K562 (cell line): ENCODE results near the gene GJA9. TPM values are rescaled to one million over a fixed set of nuclear protein-coding genes. Genes with fewer than 3 reads are reported as not detected.

Source experiments
- ASH1L ChIP-seq: fragments of 450-650 bp; IDR thresholded peaks from 2 replicates; pipeline ENCODE4 v1.6.1; 2018; ENCODE audit warnings: borderline replicate concordance, mild to moderate bottlenecking, low read depth; ENCODE audit not compliant: partially characterized antibody
- CEBPG ChIP-seq, 3 experiments: fragments of 200-800 bp in 1 of 3; sonication (Bioruptor generic) in 1 of 3; sonication (generic) in 1 of 3; formaldehyde crosslinking in 1 of 3; IDR thresholded peaks in 2 of 3; conservative IDR thresholded peaks in 1 of 3; 2 replicates each; pipeline versions ENCODE4 v1.6.1 to v1.8.0; 2016 to 2022; ENCODE audit warnings: missing compliant biosample characterization in 2 of 3, missing genetic modification characterization in 2 of 3, mild to moderate bottlenecking in 1 of 3, missing genetic modification reagents in 1 of 3
- ESRRA ChIP-seq: fragments of 450-650 bp; IDR thresholded peaks from 2 replicates; pipeline ENCODE4 v1.6.1; 2014; ENCODE audit warnings: low read depth, mild to moderate bottlenecking, moderate library complexity, borderline replicate concordance
- GATAD2B ChIP-seq: fragments of 450-650 bp; IDR thresholded peaks from 2 replicates; pipeline ENCODE4 v1.6.1; 2017; ENCODE audit warnings: mild to moderate bottlenecking, borderline replicate concordance
- JUN ChIP-seq, 2 experiments: sonication (generic) in 1 of 2; formaldehyde crosslinking in 1 of 2; IDR thresholded peaks; 2 replicates each; pipeline versions ENCODE4 v1.6.1 to v1.8.0; 2012 to 2022; ENCODE audit warnings: borderline replicate concordance in 2 of 2, mild to moderate bottlenecking in 2 of 2, improper control_type of control experiment in 1 of 2, low read depth in 1 of 2, low read length in 1 of 2, missing genetic modification reagents in 1 of 2
- JUND ChIP-seq, 2 experiments: IDR thresholded peaks; 2 replicates in 1 of 2; 3 replicates in 1 of 2; pipeline ENCODE4 v1.6.1; 2011; ENCODE audit warnings: borderline replicate concordance in 2 of 2, low read depth in 2 of 2, low read length in 2 of 2, improper control_type of control experiment in 1 of 2, missing biosample characterization in 1 of 2, missing genetic modification characterization in 1 of 2, missing genetic modification reagents in 1 of 2
- L3MBTL2 ChIP-seq: fragments of 450-650 bp; IDR thresholded peaks from 2 replicates; pipeline ENCODE4 v1.6.1; 2016; ENCODE audit warnings: mild to moderate bottlenecking, moderate library complexity
- MYNN ChIP-seq, 2 experiments: sonication (generic); formaldehyde crosslinking in 1 of 2; IDR thresholded peaks; 2 replicates each; pipeline versions ENCODE4 v1.5.0 to v1.6.1; 2016 to 2020; ENCODE audit warnings: antibody characterized with exemption in 1 of 2, missing genetic modification reagents in 1 of 2
- NCOR1 ChIP-seq: fragments of 450-650 bp; IDR thresholded peaks from 2 replicates; pipeline ENCODE4 v1.6.1; 2016; ENCODE audit warnings: mild to moderate bottlenecking, moderate library complexity
- POLR2AphosphoS2 ChIP-seq: IDR thresholded peaks from 2 replicates; pipeline ENCODE4 v1.6.1; 2012; ENCODE audit warnings: low read length, improper control_type of control experiment
- RFX7 ChIP-seq: fragments of 250-450 bp; sonication (Bioruptor Pico); IDR thresholded peaks from 2 replicates; pipeline ENCODE4 v1.5.1; 2021; ENCODE audit warnings: mild to moderate bottlenecking
- SETDB1 ChIP-seq: IDR thresholded peaks from one replicate; pipeline ENCODE4 v1.6.1; 2012; ENCODE audit warnings: low read length, control low read depth, inconsistent platforms
- SMARCE1 ChIP-seq: fragments of 450-650 bp; IDR thresholded peaks from 2 replicates; pipeline ENCODE4 v1.7.1; 2016; ENCODE audit warnings: mild to moderate bottlenecking
- STAT5B ChIP-seq: fragments of 250-450 bp; sonication (Bioruptor Pico); IDR thresholded peaks from 2 replicates; pipeline ENCODE4 v1.8.0; 2021; ENCODE audit warnings: mild to moderate bottlenecking, inconsistent platforms
- ZNF354B ChIP-seq: fragments of 250-450 bp; sonication (Bioruptor Pico); IDR thresholded peaks from 2 replicates; pipeline ENCODE4 v1.4.0; 2020
- ZNF77 ChIP-seq: fragments of 250-450 bp; sonication (Bioruptor Pico); IDR thresholded peaks from 2 replicates; pipeline ENCODE4 v1.5.0; 2020
- polyA plus RNA-seq, 8 experiments: library from polyadenylated mRNA; depleted of rRNA in 4 of 8; stranded (reverse) in 5 of 8; unstranded in 3 of 8; fragments of >200 nt; fragmentation: Nextera tagmentation in 2 of 8; fragmentation: Illumina TruSeq in 1 of 8; extraction: Ambion mirVana in 2 of 8; extraction: Trizol in 1 of 8; gene quantifications; 2 replicates each; pipeline versions ENCODE4 v1.2.1 to v1.2.3, GENCODE V29; 2011 to 2014; ENCODE audit warnings: inconsistent platforms in 1 of 8, missing spikeins in 1 of 8
- total RNA-seq, 7 experiments: library from RNA; depleted of rRNA in 6 of 7; stranded (reverse); fragments of >200 nt in 6 of 7; fragmentation: Illumina TruSeq in 2 of 7; extraction: Trizol in 2 of 7; gene quantifications; 2 replicates each; pipeline versions ENCODE4 v1.2.1 to v1.2.3, GENCODE V29; 2011 to 2021; ENCODE audit warnings: low replicate concordance in 1 of 7
- TF ChIP-seq, protein P1 (sequence below): sonication (generic); formaldehyde crosslinking; IDR thresholded peaks from 2 replicates; pipeline ENCODE4 v1.8.0; 2022; ENCODE audit warnings: missing genetic modification reagents, mild to moderate bottlenecking, moderate library complexity, borderline replicate concordance
- TF ChIP-seq, protein P2 (sequence below): fragments of 250-450 bp; sonication (Bioruptor Pico); IDR thresholded peaks from 2 replicates; pipeline ENCODE4 v1.8.0; 2022; ENCODE audit warnings: moderate library complexity, mild to moderate bottlenecking, inconsistent platforms
- TF ChIP-seq, protein P3 (sequence below): sonication (generic); formaldehyde crosslinking; IDR thresholded peaks from 2 replicates; pipeline ENCODE4 v1.8.0; 2022; ENCODE audit warnings: mild to moderate bottlenecking, missing genetic modification reagents
- TF ChIP-seq, protein P4 (sequence below), 2 experiments: fragments of 200-800 bp in 1 of 2; sonication (Bioruptor generic) in 1 of 2; sonication (generic) in 1 of 2; formaldehyde crosslinking in 1 of 2; IDR thresholded peaks in 1 of 2; conservative IDR thresholded peaks in 1 of 2; 2 replicates each; pipeline versions ENCODE4 v1.5.0 to v1.6.1; 2016 to 2020; ENCODE audit warnings: missing compliant biosample characterization in 1 of 2, missing genetic modification characterization in 1 of 2, missing genetic modification reagents in 1 of 2

The GJA9 gene
- total and polyA plus RNA-seq, 9 of the 15 experiments (the other 6 are each of a cell fraction or from before 2014, with no cell fraction given) = not detected

DNA sequence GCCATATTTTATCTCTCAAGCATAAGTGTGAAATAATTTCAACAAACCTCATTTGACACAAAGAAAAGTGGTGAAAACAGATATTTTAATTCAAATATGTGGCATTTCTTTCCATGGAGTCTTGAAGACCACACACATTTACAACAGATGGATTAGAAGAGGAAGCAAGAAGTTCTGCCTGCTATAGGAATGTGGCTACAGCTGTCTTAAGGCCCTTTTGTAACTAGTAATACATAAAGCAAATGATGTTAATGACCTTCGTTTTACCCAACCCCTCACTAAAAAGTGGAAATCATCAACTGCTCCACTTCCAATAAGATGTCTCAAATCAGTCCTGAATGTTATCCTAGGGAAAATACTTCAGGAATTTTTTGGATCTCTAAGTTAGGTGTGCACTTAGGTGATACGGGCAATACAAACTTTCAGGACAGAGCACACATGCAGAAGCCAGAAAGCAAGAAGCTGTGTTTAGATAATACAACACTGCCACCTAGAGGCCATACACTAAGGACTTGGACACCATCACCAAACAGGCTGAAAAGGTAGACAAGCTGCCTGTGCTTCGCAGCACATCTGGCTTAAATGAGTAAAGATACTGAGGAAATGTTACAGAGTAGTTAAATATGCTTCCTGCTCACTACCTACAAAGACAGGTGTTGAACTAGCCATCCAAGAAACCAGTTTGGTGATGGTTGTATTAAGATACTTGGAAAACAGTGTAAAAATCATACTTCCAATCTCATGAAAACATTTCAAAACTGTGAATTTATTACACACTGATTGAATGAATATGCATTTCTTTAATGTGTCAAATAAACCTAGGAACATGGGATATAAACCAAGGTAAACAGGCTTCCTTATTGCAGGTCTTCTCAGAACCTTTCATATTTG, 46.2 kb downstream of the GJA9 start (continued):
- TF ChIP-seq, protein P1, sequence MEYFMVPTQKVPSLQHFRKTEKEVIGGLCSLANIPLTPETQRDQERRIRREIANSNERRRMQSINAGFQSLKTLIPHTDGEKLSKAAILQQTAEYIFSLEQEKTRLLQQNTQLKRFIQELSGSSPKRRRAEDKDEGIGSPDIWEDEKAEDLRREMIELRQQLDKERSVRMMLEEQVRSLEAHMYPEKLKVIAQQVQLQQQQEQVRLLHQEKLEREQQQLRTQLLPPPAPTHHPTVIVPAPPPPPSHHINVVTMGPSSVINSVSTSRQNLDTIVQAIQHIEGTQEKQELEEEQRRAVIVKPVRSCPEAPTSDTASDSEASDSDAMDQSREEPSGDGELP (CRISPR knock-in tag) = no peak
- no peak for TF ChIP-seq NCOR1
- no peak for TF ChIP-seq SETDB1
- TF ChIP-seq, protein P2, sequence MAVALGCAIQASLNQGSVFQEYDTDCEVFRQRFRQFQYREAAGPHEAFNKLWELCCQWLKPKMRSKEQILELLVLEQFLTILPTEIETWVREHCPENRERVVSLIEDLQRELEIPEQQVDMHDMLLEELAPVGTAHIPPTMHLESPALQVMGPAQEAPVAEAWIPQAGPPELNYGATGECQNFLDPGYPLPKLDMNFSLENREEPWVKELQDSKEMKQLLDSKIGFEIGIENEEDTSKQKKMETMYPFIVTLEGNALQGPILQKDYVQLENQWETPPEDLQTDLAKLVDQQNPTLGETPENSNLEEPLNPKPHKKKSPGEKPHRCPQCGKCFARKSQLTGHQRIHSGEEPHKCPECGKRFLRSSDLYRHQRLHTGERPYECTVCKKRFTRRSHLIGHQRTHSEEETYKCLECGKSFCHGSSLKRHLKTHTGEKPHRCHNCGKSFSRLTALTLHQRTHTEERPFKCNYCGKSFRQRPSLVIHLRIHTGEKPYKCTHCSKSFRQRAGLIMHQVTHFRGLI (CRISPR knock-in tag) = no peak
- no peak for TF ChIP-seq JUN (IDR thresholded peaks at IDR 0.05; ENCODE audit: borderline replicate concordance, low read depth, low read length)
- no peak for TF ChIP-seq JUN (CRISPR knock-in tag; IDR thresholded peaks at IDR 0.05; ENCODE audit: borderline replicate concordance)
- TF ChIP-seq RFX7 (CRISPR knock-in tag) = no peak
- no peak for TF ChIP-seq ASH1L
- no peak for TF ChIP-seq STAT5B (CRISPR knock-in tag)
- TF ChIP-seq GATAD2B = no peak
- TF ChIP-seq MYNN (IDR thresholded peaks at IDR 0.05) = no peak
- no peak for TF ChIP-seq MYNN (CRISPR knock-in tag; IDR thresholded peaks at IDR 0.05)
- no peak for TF ChIP-seq SMARCE1
- TF ChIP-seq ZNF354B = no peak
- TF ChIP-seq ESRRA = no peak
- 0 out of 2 replicates have a peak, but pooled peaks have one; percentile 14 for TF ChIP-seq L3MBTL2
- no peak for TF ChIP-seq POLR2AphosphoS2
- TF ChIP-seq, protein P3, sequence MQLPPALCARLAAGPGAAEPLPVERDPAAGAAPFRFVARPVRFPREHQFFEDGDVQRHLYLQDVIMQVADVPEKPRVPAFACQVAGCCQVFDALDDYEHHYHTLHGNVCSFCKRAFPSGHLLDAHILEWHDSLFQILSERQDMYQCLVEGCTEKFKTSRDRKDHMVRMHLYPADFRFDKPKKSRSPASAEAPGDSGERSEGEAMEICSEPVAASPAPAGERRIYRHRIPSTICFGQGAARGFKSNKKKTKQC (CRISPR knock-in tag) = no peak
- TF ChIP-seq CEBPG (CRISPR knock-in tag; IDR thresholded peaks at IDR 0.05) = no peak
- TF ChIP-seq CEBPG (tag; conservative IDR thresholded peaks at IDR 0.05 in 1 of 2, IDR thresholded peaks at IDR 0.05 in 1 of 2) = no peak
- no peak for TF ChIP-seq JUND (IDR thresholded peaks at IDR 0.05; ENCODE audit: borderline replicate concordance, low read depth, low read length)
- TF ChIP-seq JUND (tag; IDR thresholded peaks at IDR 0.05; ENCODE audit: borderline replicate concordance, low read depth, low read length) = no peak
- TF ChIP-seq, protein P4, sequence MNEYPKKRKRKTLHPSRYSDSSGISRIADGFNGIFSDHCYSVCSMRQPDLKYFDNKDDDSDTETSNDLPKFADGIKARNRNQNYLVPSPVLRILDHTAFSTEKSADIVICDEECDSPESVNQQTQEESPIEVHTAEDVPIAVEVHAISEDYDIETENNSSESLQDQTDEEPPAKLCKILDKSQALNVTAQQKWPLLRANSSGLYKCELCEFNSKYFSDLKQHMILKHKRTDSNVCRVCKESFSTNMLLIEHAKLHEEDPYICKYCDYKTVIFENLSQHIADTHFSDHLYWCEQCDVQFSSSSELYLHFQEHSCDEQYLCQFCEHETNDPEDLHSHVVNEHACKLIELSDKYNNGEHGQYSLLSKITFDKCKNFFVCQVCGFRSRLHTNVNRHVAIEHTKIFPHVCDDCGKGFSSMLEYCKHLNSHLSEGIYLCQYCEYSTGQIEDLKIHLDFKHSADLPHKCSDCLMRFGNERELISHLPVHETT (CRISPR knock-in tag; conservative IDR thresholded peaks at IDR 0.05 in 1 of 2, IDR thresholded peaks at IDR 0.05 in 1 of 2) = no peak
- no peak for TF ChIP-seq ZNF77 (CRISPR knock-in tag)
